Naive thymus-derived CD8-positive, alpha-beta T cell (primary cell): ENCODE measurements around the gene CDC42BPG. TPM values are rescaled to one million over a fixed set of nuclear protein-coding genes. Genes with fewer than 3 reads are reported as not detected.
A peak's percentile ranks its signal among the peaks of the same experiment; 100 is the strongest.

ENCODE experiments used
- ATAC-seq, 2 donors: fragments of 150-1000 bp; cut with Tn5 transposase in 1 of 2; sonication (Bioruptor Pico), chemical (Tn5 transposase) in 1 of 2; 1 replicate in 1 of 2; 2 replicates in 1 of 2; pipeline ENCODE4 v1.10.0; 2021; ENCODE audit warnings: mild to moderate bottlenecking in 2 of 2, moderate library complexity in 2 of 2
- POLR2A ChIA-PET: fragments of 350-600 bp; sonication (Branson Sonifier 250); formaldehyde crosslinking; loops from one replicate; lab custom pipeline; 2021; ENCODE audit warnings: antibody characterized with exemption; lab: Charles Lee
- DNase-seq, 10 donors: peaks; one replicate each; pipeline versions ENCODE4 v3.0.0 to v3.0.0-alpha.2; 2020 to 2022
- H3K27ac Mint-ChIP-seq, 10 donors: one replicate each; pipeline ENCODE4 v1.8.0; 2020 to 2022; ENCODE audit warnings: mild to moderate bottlenecking in 10 of 10, mixed read lengths in 10 of 10, moderate library complexity in 4 of 10, inconsistent platforms in 1 of 10
- H3K27me3 Mint-ChIP-seq, 5 donors: one replicate each; pipeline ENCODE4 v1.8.0; 2021 to 2022; ENCODE audit warnings: mixed read lengths in 5 of 5
- H3K36me3 Mint-ChIP-seq, 3 donors: one replicate each; pipeline ENCODE4 v1.8.0; 2020 to 2022; ENCODE audit warnings: mixed read lengths in 3 of 3, mild to moderate bottlenecking in 2 of 3, inconsistent platforms in 1 of 3
- H3K4me1 Mint-ChIP-seq, 4 donors: one replicate each; pipeline ENCODE4 v1.8.0; 2021 to 2022; ENCODE audit warnings: mixed read lengths in 4 of 4
- H3K4me3 Mint-ChIP-seq, 10 donors: one replicate each; pipeline ENCODE4 v1.8.0; 2020 to 2022; ENCODE audit warnings: mild to moderate bottlenecking in 10 of 10, mixed read lengths in 10 of 10, moderate library complexity in 6 of 10, inconsistent platforms in 1 of 10
- H3K9me3 Mint-ChIP-seq, 9 donors: one replicate each; pipeline ENCODE4 v1.8.0; 2020 to 2022; ENCODE audit warnings: mixed read lengths in 9 of 9, mild to moderate bottlenecking in 3 of 9, inconsistent platforms in 1 of 9, moderate library complexity in 1 of 9
- polyA plus RNA-seq, 3 donors: library from polyadenylated mRNA; unstranded; fragments of 300-500 nt; fragmentation: Illumina TruSeq; gene quantifications; one replicate each; pipeline ENCODE4 v1.2.3, GENCODE V29; 2021
- total RNA-seq, 8 experiments: library from RNA in 2 of 8; stranded (reverse) in 2 of 8; gene quantifications; one replicate each; pipeline ENCODE4 v1.2.3 and lab custom pipeline; 2021 to 2026

The CDC42BPG gene
- total and polyA plus RNA-seq, 5 experiments from 2014 or later = 0.09 to 10.3 (median 0.38) TPM

- DNase-seq = peak in 9 of 10 donors; percentile 41 to 81 (median 54)
- H3K9me3 Mint-ChIP-seq = no peaks in the 10 kb centered on the region
- H3K36me3 Mint-ChIP-seq = peaks cover 0 to 21% (median 1%) of the 10 kb centered on the region in 3 donors
- H3K27ac Mint-ChIP-seq = peak overlapping the region in 8 of 10 donors; percentile 22 to 89 (median 81)
- POLR2A ChIA-PET = interaction anchor here (3.1 to 39.5 kb wide), 3 partner anchors 9 to 37 kb away, joined by 24 to 2320 read pairs (median 73); partner anchors contain the start of genes MAP4K2, PYGM, RASGRP2 and SF1
- H3K4me1 Mint-ChIP-seq = peaks cover 2 to 12% (median 9%) of the 10 kb centered on the region in 4 donors
- H3K4me3 Mint-ChIP-seq = no peak overlapping the region
- no peaks in the 10 kb centered on the region for H3K27me3 Mint-ChIP-seq
- ATAC-seq = peak; percentile 88 to 92
Measured at GRCh38 chr11:64787526-64788320, 56.7 kb downstream of the CDC42BPG start.

- peak in 1 of 10 donors; percentile 45 for DNase-seq
- no peaks in the 10 kb centered on the region for H3K9me3 Mint-ChIP-seq
- no peaks in the 10 kb centered on the region for H3K27me3 Mint-ChIP-seq
- POLR2A ChIA-PET = interaction anchor here (0.8 to 39.5 kb wide), 6 partner anchors 7 to 89 kb away, joined by 3 to 2320 read pairs (median 6); partner anchors contain the start of genes MAP4K2, PYGM and RASGRP2
- H3K36me3 Mint-ChIP-seq = peaks cover 0 to 16% (median 1%) of the 10 kb centered on the region in 3 donors
- no peak overlapping the region for H3K4me3 Mint-ChIP-seq
- peaks cover 2 to 19% (median 7%) of the 10 kb centered on the region in 4 donors for H3K4me1 Mint-ChIP-seq
- ATAC-seq = no peak
- peak overlapping the region in 5 of 10 donors; percentile 2 to 76 (median 37) for H3K27ac Mint-ChIP-seq
Measured at GRCh38 chr11:64786308-64786707, 58.1 kb downstream of the CDC42BPG start.

GRCh38 chr11:64784813-64785581, 59.5 kb downstream of the CDC42BPG start:
- H3K4me3 Mint-ChIP-seq = no peak overlapping the region
- ATAC-seq = no peak
- peaks cover 0 to 6% (median 1%) of the 10 kb centered on the region in 3 donors for H3K36me3 Mint-ChIP-seq
- POLR2A ChIA-PET = interaction anchor here (0.6 to 39.5 kb wide), 11 partner anchors 8 to 71 kb away, joined by 3 to 2320 read pairs (median 6); partner anchors contain the start of genes MAP4K2, MEN1, PYGM and RASGRP2
- no peaks in the 10 kb centered on the region for H3K9me3 Mint-ChIP-seq
- no peaks in the 10 kb centered on the region for H3K27me3 Mint-ChIP-seq
- peaks cover 5 to 31% (median 19%) of the 10 kb centered on the region in 4 donors for H3K4me1 Mint-ChIP-seq
- H3K27ac Mint-ChIP-seq = peak overlapping the region in 6 of 10 donors; percentile 20 to 62 (median 43)
- no peak for DNase-seq

GRCh38 chr11:64778473-64779298, 65.8 kb downstream of the CDC42BPG start, which contains the start of gene SF1:
Gene SF1 (minus strand): TSS chr11:64778542. CDS start chr11:64778392, 150 bp downstream.
- Mint-ChIP-seq H3K27me3 (peaks cover 0 to 5% (median 0%) of the 10 kb centered on the region in 5 donors), H3K4me1 (peaks cover 20 to 68% (median 60%) of the 10 kb centered on the region in 4 donors), H3K27ac (peak within 1 kb of the TSS; percentile 98 to 100 (median 100)), H3K36me3 (peaks cover 16 to 37% (median 32%) of the 10 kb centered on the region in 3 donors), H3K9me3 (no peaks in the 10 kb centered on the region), H3K4me3 (peak within 1 kb of the TSS; percentile 90 to 97 (median 94))
- POLR2A ChIA-PET = interaction anchor here (0.6 to 39.5 kb wide), 54 partner anchors 10 to 1938 kb away, joined by 3 to 2320 read pairs (median 4); partner anchors contain the start of genes ARL2, ATG2A, CCDC88B and CDC42BPG
- DNase-seq = peak; percentile 94 to 100 (median 100)
- peak; percentile 79 to 84 for ATAC-seq

- peaks cover 23 to 74% (median 65%) of the 10 kb centered on the region in 4 donors for H3K4me1 Mint-ChIP-seq
- peaks cover 0 to 5% (median 0%) of the 10 kb centered on the region in 5 donors for H3K27me3 Mint-ChIP-seq
- DNase-seq = no peak
- no peaks in the 10 kb centered on the region for H3K9me3 Mint-ChIP-seq
- H3K36me3 Mint-ChIP-seq = peaks cover 21 to 43% (median 35%) of the 10 kb centered on the region in 3 donors
- POLR2A ChIA-PET = interaction anchor here (0.7 to 39.5 kb wide), 36 partner anchors 11 to 1922 kb away, joined by 3 to 2320 read pairs (median 8); partner anchors contain the start of genes ARL2, ATG2A, CDC42BPG and DPF2
- peak in 1 of 2 donors; percentile 8 for ATAC-seq
- H3K27ac Mint-ChIP-seq = peak overlapping the region in 9 of 10 donors; percentile 98 to 100 (median 100)
- peak overlapping the region in 8 of 10 donors; percentile 83 to 97 (median 90) for H3K4me3 Mint-ChIP-seq
Measured at GRCh38 chr11:64778223-64778472, 66.3 kb downstream of the CDC42BPG start.

- Mint-ChIP-seq H3K4me3 (peak overlapping the region; percentile 88 to 97 (median 94)), H3K27me3 (peaks cover 0 to 5% (median 0%) of the 10 kb centered on the region in 5 donors), H3K27ac (peak overlapping the region; percentile 80 to 97 (median 94)), H3K4me1 (peaks cover 24 to 77% (median 70%) of the 10 kb centered on the region in 4 donors), H3K9me3 (no peaks in the 10 kb centered on the region), H3K36me3 (peaks cover 23 to 48% (median 39%) of the 10 kb centered on the region in 3 donors)
- POLR2A ChIA-PET = interaction anchor here (0.8 to 39.5 kb wide), 20 partner anchors 11 to 1839 kb away, joined by 3 to 2320 read pairs (median 9); partner anchors contain the start of genes ATG2A, CDC42BPG, DPF2 and EHD1
- ATAC-seq (peak in 1 of 2 donors; percentile 2), DNase-seq (peak; percentile 66 to 89 (median 82))
Measured at GRCh38 chr11:64777449-64778222, 66.8 kb downstream of the CDC42BPG start.

GRCh38 chr11:64776875-64777274, 67.6 kb downstream of the CDC42BPG start:
- peak in 1 of 10 donors; percentile 36 for DNase-seq
- Mint-ChIP-seq H3K27ac (peak overlapping the region; percentile 80 to 97 (median 94)), H3K36me3 (peaks cover 24 to 55% (median 45%) of the 10 kb centered on the region in 3 donors), H3K4me1 (peaks cover 28 to 82% (median 75%) of the 10 kb centered on the region in 4 donors), H3K4me3 (peak overlapping the region; percentile 88 to 97 (median 94)), H3K27me3 (peaks cover 0 to 5% (median 0%) of the 10 kb centered on the region in 5 donors), H3K9me3 (no peaks in the 10 kb centered on the region)
- ATAC-seq = no peak
- POLR2A ChIA-PET = interaction anchor here (0.8 to 39.5 kb wide), 10 partner anchors 17 to 141 kb away, joined by 3 to 2320 read pairs (median 16); partner anchors contain the start of genes CDC42BPG, EHD1, MAP4K2 and PYGM

GRCh38 chr11:64776425-64776824, 68.0 kb downstream of the CDC42BPG start:
- DNase-seq (no peak), ATAC-seq (no peak)
- Mint-ChIP-seq H3K4me1 (peaks cover 31 to 87% (median 80%) of the 10 kb centered on the region in 4 donors), H3K4me3 (peak overlapping the region; percentile 88 to 97 (median 94)), H3K27ac (peak overlapping the region; percentile 80 to 97 (median 94)), H3K27me3 (peaks cover 0 to 5% (median 0%) of the 10 kb centered on the region in 5 donors), H3K9me3 (no peaks in the 10 kb centered on the region), H3K36me3 (peaks cover 29 to 60% (median 48%) of the 10 kb centered on the region in 3 donors)
- POLR2A ChIA-PET = interaction anchor here (0.7 to 39.5 kb wide), 6 partner anchors 18 to 549 kb away, joined by 3 to 2320 read pairs (median 42); partner anchors contain the start of genes EHD1, MAP4K2, PYGM and RASGRP2

GRCh38 chr11:64774144-64774543, 70.3 kb downstream of the CDC42BPG start:
- peaks cover 35 to 85% (median 80%) of the 10 kb centered on the region in 4 donors for H3K4me1 Mint-ChIP-seq
- DNase-seq (peak in 1 of 10 donors; percentile 1), ATAC-seq (no peak)
- POLR2A ChIA-PET = interaction anchor here (1.0 to 39.5 kb wide), 4 partner anchors 18 to 87 kb away, joined by 3 to 2320 read pairs (median 69); partner anchors contain the start of genes MAP4K2, PYGM and RASGRP2
- peak overlapping the region in 9 of 10 donors; percentile 26 to 97 (median 93) for H3K4me3 Mint-ChIP-seq
- H3K36me3 Mint-ChIP-seq = peaks cover 35 to 83% (median 66%) of the 10 kb centered on the region in 3 donors
- H3K27me3 Mint-ChIP-seq = peaks cover 0 to 5% (median 0%) of the 10 kb centered on the region in 5 donors
- H3K9me3 Mint-ChIP-seq = no peaks in the 10 kb centered on the region
- H3K27ac Mint-ChIP-seq = peak overlapping the region in 7 of 10 donors; percentile 56 to 91 (median 78)
